Epithelial cell of esophagus (primary cell): ENCODE data around the gene FBXO22.
"Not testable (repeated sequence)": the region's sequence is repeated elsewhere in the genome, so short reads cannot be mapped to it uniquely, and the experiment has no call there.

Experiments used
- DNase-seq: peaks from one replicate; pipeline ENCODE4 v3.0.0; 2010; ENCODE audit warnings: low read depth
- H3K4me3 ChIP-seq: 2 replicates; pipeline ENCODE4 v1.5.1; 2011; ENCODE audit warnings: mild to moderate bottlenecking, low read length, control low read depth
- TF ChIP-seq, protein P1 (sequence below): IDR thresholded peaks from 2 replicates; pipeline ENCODE4 v1.5.1; 2011; ENCODE audit warnings: low read depth, mild to moderate bottlenecking, low read length, control low read depth, inconsistent platforms; ENCODE audit not compliant: insufficient read depth; ENCODE audit errors: missing control alignments

Gene FBXO22

DNA sequence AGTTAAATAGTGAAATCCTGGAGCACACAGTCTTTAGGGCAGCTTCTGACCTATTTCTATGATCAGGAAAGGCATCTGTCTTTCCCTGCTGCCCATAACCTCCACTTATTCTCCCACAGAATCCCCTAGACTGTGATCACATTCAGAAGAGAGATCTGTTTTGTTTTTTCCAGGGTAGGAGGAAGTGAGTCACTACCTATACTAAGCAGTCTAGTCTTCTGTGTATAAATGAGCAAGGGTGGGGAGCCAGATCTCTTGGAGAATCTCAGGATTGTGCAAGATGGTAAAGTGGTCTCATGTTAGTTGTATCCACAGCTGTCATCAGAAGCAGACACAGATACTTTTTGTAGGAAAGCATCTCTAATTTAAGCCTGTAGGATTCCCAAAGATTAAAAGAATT lies 11.8 kb upstream of the FBXO22 start:
- H3K4me3 ChIP-seq = no peak overlapping the region
- DNase-seq = peak; percentile 70
- TF ChIP-seq, protein P1, sequence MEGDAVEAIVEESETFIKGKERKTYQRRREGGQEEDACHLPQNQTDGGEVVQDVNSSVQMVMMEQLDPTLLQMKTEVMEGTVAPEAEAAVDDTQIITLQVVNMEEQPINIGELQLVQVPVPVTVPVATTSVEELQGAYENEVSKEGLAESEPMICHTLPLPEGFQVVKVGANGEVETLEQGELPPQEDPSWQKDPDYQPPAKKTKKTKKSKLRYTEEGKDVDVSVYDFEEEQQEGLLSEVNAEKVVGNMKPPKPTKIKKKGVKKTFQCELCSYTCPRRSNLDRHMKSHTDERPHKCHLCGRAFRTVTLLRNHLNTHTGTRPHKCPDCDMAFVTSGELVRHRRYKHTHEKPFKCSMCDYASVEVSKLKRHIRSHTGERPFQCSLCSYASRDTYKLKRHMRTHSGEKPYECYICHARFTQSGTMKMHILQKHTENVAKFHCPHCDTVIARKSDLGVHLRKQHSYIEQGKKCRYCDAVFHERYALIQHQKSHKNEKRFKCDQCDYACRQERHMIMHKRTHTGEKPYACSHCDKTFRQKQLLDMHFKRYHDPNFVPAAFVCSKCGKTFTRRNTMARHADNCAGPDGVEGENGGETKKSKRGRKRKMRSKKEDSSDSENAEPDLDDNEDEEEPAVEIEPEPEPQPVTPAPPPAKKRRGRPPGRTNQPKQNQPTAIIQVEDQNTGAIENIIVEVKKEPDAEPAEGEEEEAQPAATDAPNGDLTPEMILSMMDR = no peak

DNA sequence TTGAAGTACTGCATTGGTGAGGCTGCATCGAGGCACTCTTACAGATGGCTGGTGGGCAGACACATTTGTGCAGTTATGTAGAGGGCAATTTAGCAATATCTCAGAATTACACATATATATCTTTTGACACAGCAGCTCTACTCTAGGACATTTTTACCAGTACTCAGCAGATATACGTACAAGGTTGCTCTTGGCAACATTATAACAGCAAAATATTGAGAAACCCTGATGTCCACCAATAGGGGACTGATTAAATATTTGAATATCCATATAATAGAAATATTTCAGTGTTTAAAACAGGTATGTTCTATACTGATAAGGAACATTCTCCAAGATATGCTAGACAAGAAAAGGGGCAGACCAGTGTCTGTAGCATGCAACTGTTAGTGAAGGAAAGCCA lies 7.9 kb upstream of the FBXO22 start:
- TF ChIP-seq, protein P1 = no peak
- H3K4me3 ChIP-seq = no peak overlapping the region
- no peak for DNase-seq

DNA sequence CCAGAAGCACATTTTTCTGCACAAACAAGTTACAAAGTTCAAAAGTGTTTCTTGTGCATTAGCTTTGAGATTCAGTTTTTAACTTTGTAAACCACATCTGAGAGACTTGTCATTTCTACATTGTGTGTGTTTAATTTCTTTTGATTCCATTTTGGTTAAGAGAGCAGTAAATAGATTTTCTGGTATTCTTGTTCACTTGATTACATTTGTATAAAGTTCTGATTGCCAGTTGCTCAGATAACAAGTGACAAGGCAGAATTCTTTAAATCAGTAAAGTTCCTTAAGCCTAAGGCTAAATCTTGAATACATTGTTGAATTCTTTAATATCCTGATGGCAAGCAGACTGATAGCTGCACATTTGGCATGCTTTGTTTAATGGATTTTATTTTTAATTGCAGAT lies 3.1 kb upstream of the FBXO22 start:
- DNase-seq = no peak
- no peak overlapping the region for H3K4me3 ChIP-seq
- TF ChIP-seq, protein P1 = no peak

DNA sequence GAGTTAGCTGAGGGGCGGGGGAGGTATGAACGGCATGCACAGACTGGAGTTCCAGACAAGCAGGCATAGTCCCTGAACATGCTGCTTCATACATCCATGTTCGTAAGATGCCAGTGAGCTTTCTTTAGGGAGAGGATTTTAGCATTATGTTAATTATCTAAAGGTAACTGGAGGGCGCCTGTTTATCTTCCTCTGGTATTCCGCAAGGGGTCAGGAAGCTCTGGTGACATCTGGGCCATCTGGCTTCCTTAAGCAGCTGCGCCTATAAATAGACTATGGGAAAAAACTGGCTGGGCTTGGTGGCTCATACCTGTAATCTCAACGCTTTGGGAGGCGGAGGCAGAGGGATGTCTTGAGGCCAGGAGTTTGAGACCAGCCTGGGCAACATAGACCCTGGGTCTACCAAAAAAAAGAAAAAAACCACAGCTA lies 1.5 kb upstream of the FBXO22 start:
- no peak overlapping the region for H3K4me3 ChIP-seq
- TF ChIP-seq, protein P1 = no peak
- DNase-seq = no peak

DNA sequence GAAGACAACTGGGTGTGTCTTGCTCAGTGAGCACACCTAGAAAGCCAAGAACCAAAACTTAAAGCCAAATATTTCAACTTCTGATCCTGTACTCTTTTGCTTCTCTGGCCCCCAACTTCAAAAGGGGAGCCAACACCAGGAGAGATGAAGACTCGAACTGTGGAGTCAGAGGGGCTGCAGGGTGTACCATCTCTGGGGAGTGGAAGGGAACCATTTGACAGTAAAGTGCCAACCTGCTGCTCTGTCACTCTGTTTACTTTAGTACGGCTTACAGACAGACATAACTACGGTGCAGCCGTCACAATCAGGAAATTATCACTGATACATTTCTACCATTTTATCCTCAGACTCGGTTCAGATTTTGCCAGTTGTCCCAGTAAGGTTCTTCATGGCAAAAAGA lies 1.6 kb downstream of the FBXO22 start:
- no peak for DNase-seq
- TF ChIP-seq, protein P1 = no peak
- peak overlapping the region; percentile 23 for H3K4me3 ChIP-seq

DNA sequence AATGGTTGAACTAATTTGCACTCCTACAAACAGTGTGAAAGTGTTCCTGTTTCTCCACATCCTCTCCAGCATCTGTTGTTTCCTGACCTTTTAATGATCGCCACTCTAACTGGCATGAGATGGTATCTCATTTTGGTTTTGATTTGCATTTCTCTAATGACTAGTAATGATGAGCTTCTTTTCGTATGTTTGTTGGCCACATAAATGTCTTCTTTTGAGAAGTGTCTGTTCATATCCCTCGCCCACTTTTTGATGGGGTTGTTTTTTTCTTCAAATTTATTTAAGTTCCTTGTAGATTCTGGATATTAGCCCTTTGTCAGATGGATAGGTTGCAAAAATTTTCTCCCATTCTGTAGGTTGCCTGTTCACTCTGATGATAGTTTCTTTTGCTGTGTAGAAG lies 6.7 kb downstream of the FBXO22 start:
- DNase-seq, H3K4me3 ChIP-seq: not testable (repeated sequence)

DNA sequence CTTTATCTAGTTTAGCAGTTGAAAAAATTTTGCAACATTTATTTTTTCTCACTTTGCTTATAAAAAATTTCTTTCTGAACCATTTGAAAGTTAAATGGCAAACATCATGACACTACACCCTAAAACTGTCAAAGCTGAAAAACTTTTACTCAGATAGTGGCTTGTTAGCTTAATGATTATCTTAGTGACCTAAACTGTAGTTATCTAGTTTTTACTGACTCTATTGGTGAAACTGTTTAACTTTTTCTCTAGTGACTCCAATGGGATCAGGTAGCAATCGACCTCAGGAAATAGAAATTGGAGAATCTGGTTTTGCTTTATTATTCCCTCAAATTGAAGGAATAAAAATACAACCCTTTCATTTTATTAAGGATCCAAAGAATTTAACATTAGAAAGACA lies 13.3 kb downstream of the FBXO22 start:
- TF ChIP-seq, protein P1 = no peak
- no peak for DNase-seq
- H3K4me3 ChIP-seq = no peak overlapping the region

DNA sequence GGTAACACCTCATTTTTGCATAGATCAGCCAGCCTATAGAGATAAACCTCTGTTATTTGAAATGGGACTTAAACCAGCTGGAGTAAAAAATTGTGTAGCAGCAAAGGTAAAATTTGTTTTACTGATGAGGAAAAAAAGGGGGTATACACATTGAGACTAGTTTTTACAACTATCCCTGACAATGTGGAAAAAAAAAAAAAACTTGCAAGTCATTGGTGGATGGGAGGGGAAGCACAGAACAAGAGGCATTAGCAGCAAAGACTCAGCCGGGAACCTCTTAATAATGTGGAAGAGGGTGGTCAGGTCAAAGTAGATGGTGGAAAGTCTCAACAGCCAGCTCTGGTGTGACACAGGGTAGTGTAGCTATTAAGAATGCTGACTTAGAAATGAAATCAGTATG lies 14.5 kb downstream of the FBXO22 start:
- H3K4me3 ChIP-seq = no peak overlapping the region
- TF ChIP-seq, protein P1 = no peak
- no peak for DNase-seq
